CD14-positive monocyte (primary cell): ENCODE measurements around the gene ARHGAP21. TPM values are rescaled to one million over a fixed set of nuclear protein-coding genes. Genes with fewer than 3 reads are reported as not detected.
A peak's percentile ranks its signal among the peaks of the same experiment; 100 is the strongest.
"Not testable (repeated sequence)": the region's sequence is repeated elsewhere in the genome, so short reads cannot be mapped to it uniquely, and the experiment has no call there.

ENCODE experiments used
- DNase-seq, 3 donors: peaks; one replicate each; pipeline ENCODE4 v3.0.0-alpha.2; 2011 to 2022
- H2AFZ ChIP-seq: 2 replicates; pipeline ENCODE4 v1.6.0; 2012; ENCODE audit warnings: mild to moderate bottlenecking, low read depth, low read length, inconsistent platforms; ENCODE audit not compliant: insufficient read depth, poor library complexity, severe bottlenecking
- H3K27ac ChIP-seq, 2 donors: 1 replicate in 1 of 2; 2 replicates in 1 of 2; pipeline ENCODE4 v1.5.1; 2012 to 2013; ENCODE audit warnings: low read length in 2 of 2, control low read depth in 1 of 2, inconsistent platforms in 1 of 2, low read depth in 1 of 2, mild to moderate bottlenecking in 1 of 2
- H3K27me3 ChIP-seq, 2 donors: one replicate each; pipeline versions ENCODE4 v1.6.0 to v1.6.1; 2011 to 2013; ENCODE audit warnings: low read length in 2 of 2; ENCODE audit not compliant: control insufficient read depth in 2 of 2, insufficient read depth in 2 of 2
- H3K36me3 ChIP-seq, 2 donors: replicated peaks in 1 of 2; 1 replicate in 1 of 2; 2 replicates in 1 of 2; pipeline versions ENCODE4 v1.5.1 to v1.6.1; 2012 to 2013; ENCODE audit warnings: low read length in 2 of 2, control low read depth in 1 of 2, inconsistent platforms in 1 of 2, mild to moderate bottlenecking in 1 of 2; ENCODE audit not compliant: insufficient read depth in 2 of 2, control insufficient read depth in 1 of 2
- H3K4me1 ChIP-seq, 2 donors: 1 replicate in 1 of 2; 2 replicates in 1 of 2; pipeline versions ENCODE4 v1.5.1 to v1.6.1; 2012 to 2013; ENCODE audit warnings: low read length in 2 of 2, control low read depth in 1 of 2, inconsistent platforms in 1 of 2, mild to moderate bottlenecking in 1 of 2, moderate library complexity in 1 of 2; ENCODE audit not compliant: insufficient read depth in 2 of 2, control insufficient read depth in 1 of 2
- H3K4me2 ChIP-seq: replicated peaks from 2 replicates; pipeline ENCODE3; 2012; ENCODE audit warnings: low read length, moderate library complexity, mild to moderate bottlenecking; ENCODE audit not compliant: poor library complexity, severe bottlenecking; ENCODE audit errors: extremely low read depth
- H3K4me3 ChIP-seq, 3 experiments: fragments of 200-600 bp in 1 of 3; sonication (generic) in 1 of 3; replicated peaks in 1 of 3; 1 replicate in 2 of 3; 2 replicates in 1 of 3; pipeline ENCODE4 v1.5.1; 2011 to 2013; ENCODE audit warnings: low read length in 3 of 3, mild to moderate bottlenecking in 3 of 3, control low read depth in 2 of 3, low read depth in 2 of 3, inconsistent platforms in 1 of 3, moderate library complexity in 1 of 3
- H3K79me2 ChIP-seq: 2 replicates; pipeline ENCODE4 v1.6.0; 2012; ENCODE audit warnings: mild to moderate bottlenecking, control low read depth, inconsistent platforms, low read length, moderate library complexity; ENCODE audit not compliant: insufficient read depth
- H3K9ac ChIP-seq: 2 replicates; pipeline ENCODE4 v1.6.0; 2017; ENCODE audit warnings: low read length, mild to moderate bottlenecking; ENCODE audit not compliant: insufficient read depth, poor library complexity, severe bottlenecking
- H3K9me3 ChIP-seq, 2 donors: replicated peaks in 1 of 2; 1 replicate in 1 of 2; 2 replicates in 1 of 2; pipeline versions ENCODE4 v1.5.1 to v1.6.1; 2012 to 2013; ENCODE audit warnings: low read length in 2 of 2, control low read depth in 1 of 2; ENCODE audit not compliant: control insufficient read depth in 1 of 2, insufficient read depth in 1 of 2
- H4K20me1 ChIP-seq: 2 replicates; pipeline ENCODE4 v1.6.0; 2012; ENCODE audit warnings: mild to moderate bottlenecking, low read length, control low read depth, moderate library complexity; ENCODE audit not compliant: insufficient read depth
- H3K27ac Mint-ChIP-seq, 7 donors: one replicate each; pipeline ENCODE4 v1.8.0; 2020; ENCODE audit warnings: mild to moderate bottlenecking in 7 of 7, mixed read lengths in 7 of 7, moderate library complexity in 6 of 7, inconsistent platforms in 2 of 7
- H3K27me3 Mint-ChIP-seq, 3 donors: one replicate each; pipeline ENCODE4 v1.8.0; 2021 to 2022; ENCODE audit warnings: low read depth in 3 of 3, mild to moderate bottlenecking in 3 of 3, mixed read lengths in 3 of 3, moderate library complexity in 3 of 3, inconsistent platforms in 1 of 3
- H3K36me3 Mint-ChIP-seq, 2 donors: one replicate each; pipeline ENCODE4 v1.8.0; 2020; ENCODE audit warnings: mixed read lengths in 2 of 2, inconsistent platforms in 1 of 2, mild to moderate bottlenecking in 1 of 2
- H3K4me1 Mint-ChIP-seq: one replicate; pipeline ENCODE4 v1.8.0; 2020; ENCODE audit warnings: mild to moderate bottlenecking, mixed read lengths
- H3K4me3 Mint-ChIP-seq, 2 donors: one replicate each; pipeline ENCODE4 v1.8.0; 2020; ENCODE audit warnings: mild to moderate bottlenecking in 2 of 2, mixed read lengths in 2 of 2, moderate library complexity in 1 of 2
- H3K9me3 Mint-ChIP-seq, 7 donors: one replicate each; pipeline ENCODE4 v1.8.0; 2020 to 2022; ENCODE audit warnings: mixed read lengths in 7 of 7, mild to moderate bottlenecking in 6 of 7, moderate library complexity in 6 of 7, inconsistent platforms in 2 of 7
- WGBS: methylation state at CpG from one replicate; pipeline ENCODE4 v1.1.5; 2013; ENCODE audit warnings: missing lambda C conversion rate; ENCODE audit not compliant: insufficient coverage; 5-methylcytosine and 5-hydroxymethylcytosine counted together
- intact Hi-C, 2 donors: fragments of 100-400 bp; cut with micrococcal nuclease; formaldehyde crosslinking; loops; one replicate each; pipeline versions ENCODE4 v1.15.0 to v1.15.1; 2023
- polyA minus RNA-seq: library from RNA; depleted of rRNA, polyadenylated mRNA; stranded (reverse); fragments of >200 nt; gene quantifications from 2 replicates; pipeline ENCODE4 v1.2.3, GENCODE V29; 2012
- polyA plus RNA-seq, 3 donors: library from polyadenylated mRNA; depleted of rRNA in 1 of 3; unstranded in 2 of 3; stranded (reverse) in 1 of 3; fragments of 300-500 nt in 2 of 3; fragments of >200 nt in 1 of 3; fragmentation: Illumina TruSeq in 2 of 3; gene quantifications; 1 replicate in 2 of 3; 2 replicates in 1 of 3; pipeline ENCODE4 v1.2.3, GENCODE V29; 2012 to 2021
- total RNA-seq, 12 experiments: library from RNA in 1 of 12; stranded (reverse) in 1 of 12; fragments of 120-200 nt in 1 of 12; gene quantifications; one replicate each; pipeline ENCODE4 v1.2.4 and lab custom pipeline; 2013 to 2026; ENCODE audit warnings: mixed read lengths in 6 of 12, inconsistent platforms in 1 of 12
- TF ChIP-seq, protein P1 (sequence below): fragments of 200-600 bp; IDR thresholded peaks from one replicate; pipeline ENCODE4 v1.8.0; 2022; ENCODE audit warnings: antibody characterized with exemption, mild to moderate bottlenecking

The ARHGAP21 gene
- 46.1 TPM for total RNA-seq (2013)
- polyA plus RNA-seq (10 to 100 TPM in 1 of 3 donors, 1 to 10 TPM in 2; 2.1 to 20.0 (median 3.4) TPM), polyA minus RNA-seq (16.8 and 19.9 TPM in 2 replicates), total RNA-seq (lab: John Stamatoyannopoulos, UW) (63.4 to 135 (median 100) reads per million in 11 experiments)

DNA sequence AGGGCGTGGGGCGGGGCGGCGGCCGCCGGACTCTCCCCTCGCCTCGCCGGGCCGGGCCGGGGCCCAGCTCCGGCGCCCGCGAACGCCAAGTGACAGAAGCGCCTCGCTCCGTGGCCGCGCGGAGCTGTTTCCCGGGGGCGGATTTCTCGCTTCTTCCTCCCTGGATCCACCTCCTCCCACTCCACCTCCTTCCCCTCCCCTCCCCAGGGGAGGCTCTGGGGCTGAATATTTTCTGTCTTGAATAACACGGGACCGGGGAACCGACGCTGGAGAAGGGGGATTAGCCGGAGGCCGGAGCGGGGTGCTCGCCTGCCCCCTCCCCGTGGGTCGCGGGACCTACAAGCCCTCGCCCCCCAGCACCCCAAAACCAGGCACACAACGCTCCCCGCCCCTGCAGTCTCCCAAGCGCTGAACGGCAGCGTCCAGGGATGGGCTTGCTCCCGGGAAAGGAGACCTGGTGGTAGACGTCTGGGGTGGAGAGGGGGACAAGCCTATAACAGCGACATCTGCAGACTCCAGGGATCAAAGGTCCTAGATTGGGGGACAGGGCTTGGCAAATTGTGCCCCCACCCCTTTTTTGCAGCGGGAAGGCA is at the start of gene ARHGAP21:
TSS of gene ARHGAP21 (minus strand) at position 100 of the 593 bp plus-strand sequence. CDS start 1,988 bp downstream, outside the sequence.
- Mint-ChIP-seq H3K9me3 (no peaks in the 10 kb centered on the region), H3K4me3 (peak within 1 kb of the TSS; percentile 96 to 97), H3K27ac (peak within 1 kb of the TSS; percentile 92 to 99 (median 98)), H3K36me3 (peaks cover 10 to 15% of the 10 kb centered on the region in 2 donors), H3K27me3 (peaks cover 5 to 10% (median 8%) of the 10 kb centered on the region in 3 donors), H3K4me1 (peaks cover 31% of the 10 kb centered on the region)
- under 1% methylated on average over 24 of the region's 46 CpGs for WGBS
- no peaks in the 10 kb centered on the region for H3K9me3 ChIP-seq
- peak within 1 kb of the TSS; percentile 89 for H3K9ac ChIP-seq
- H3K4me3 ChIP-seq = peak within 1 kb of the TSS; percentile 76 to 93 (median 82)
- H4K20me1 ChIP-seq = peaks cover 30% of the 10 kb centered on the region
- H3K4me2 ChIP-seq = peak within 1 kb of the TSS; percentile 100
- TF ChIP-seq, protein P1, sequence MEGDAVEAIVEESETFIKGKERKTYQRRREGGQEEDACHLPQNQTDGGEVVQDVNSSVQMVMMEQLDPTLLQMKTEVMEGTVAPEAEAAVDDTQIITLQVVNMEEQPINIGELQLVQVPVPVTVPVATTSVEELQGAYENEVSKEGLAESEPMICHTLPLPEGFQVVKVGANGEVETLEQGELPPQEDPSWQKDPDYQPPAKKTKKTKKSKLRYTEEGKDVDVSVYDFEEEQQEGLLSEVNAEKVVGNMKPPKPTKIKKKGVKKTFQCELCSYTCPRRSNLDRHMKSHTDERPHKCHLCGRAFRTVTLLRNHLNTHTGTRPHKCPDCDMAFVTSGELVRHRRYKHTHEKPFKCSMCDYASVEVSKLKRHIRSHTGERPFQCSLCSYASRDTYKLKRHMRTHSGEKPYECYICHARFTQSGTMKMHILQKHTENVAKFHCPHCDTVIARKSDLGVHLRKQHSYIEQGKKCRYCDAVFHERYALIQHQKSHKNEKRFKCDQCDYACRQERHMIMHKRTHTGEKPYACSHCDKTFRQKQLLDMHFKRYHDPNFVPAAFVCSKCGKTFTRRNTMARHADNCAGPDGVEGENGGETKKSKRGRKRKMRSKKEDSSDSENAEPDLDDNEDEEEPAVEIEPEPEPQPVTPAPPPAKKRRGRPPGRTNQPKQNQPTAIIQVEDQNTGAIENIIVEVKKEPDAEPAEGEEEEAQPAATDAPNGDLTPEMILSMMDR = no peak
- H3K27ac ChIP-seq = peak within 1 kb of the TSS; percentile 93 to 96
- peak within 1 kb of the TSS; percentile 89 for H2AFZ ChIP-seq
- peak; percentile 25 to 40 (median 26) for DNase-seq
- H3K27me3 ChIP-seq = peaks cover 0 to 10% of the 10 kb centered on the region in 2 donors
- intact Hi-C loops = loop anchor here (5.0 to 10.0 kb wide), 2 partner anchors 291 to 293 kb away; partner anchors contain the start of genes ENKUR (in 2 of the 2) and THNSL1 (in 2 of the 2)
- no peaks in the 10 kb centered on the region for H3K36me3 ChIP-seq
- H3K4me1 ChIP-seq = peaks cover 29 to 44% of the 10 kb centered on the region in 2 donors
- H3K79me2 ChIP-seq = peaks cover 29% of the 10 kb centered on the region

DNA sequence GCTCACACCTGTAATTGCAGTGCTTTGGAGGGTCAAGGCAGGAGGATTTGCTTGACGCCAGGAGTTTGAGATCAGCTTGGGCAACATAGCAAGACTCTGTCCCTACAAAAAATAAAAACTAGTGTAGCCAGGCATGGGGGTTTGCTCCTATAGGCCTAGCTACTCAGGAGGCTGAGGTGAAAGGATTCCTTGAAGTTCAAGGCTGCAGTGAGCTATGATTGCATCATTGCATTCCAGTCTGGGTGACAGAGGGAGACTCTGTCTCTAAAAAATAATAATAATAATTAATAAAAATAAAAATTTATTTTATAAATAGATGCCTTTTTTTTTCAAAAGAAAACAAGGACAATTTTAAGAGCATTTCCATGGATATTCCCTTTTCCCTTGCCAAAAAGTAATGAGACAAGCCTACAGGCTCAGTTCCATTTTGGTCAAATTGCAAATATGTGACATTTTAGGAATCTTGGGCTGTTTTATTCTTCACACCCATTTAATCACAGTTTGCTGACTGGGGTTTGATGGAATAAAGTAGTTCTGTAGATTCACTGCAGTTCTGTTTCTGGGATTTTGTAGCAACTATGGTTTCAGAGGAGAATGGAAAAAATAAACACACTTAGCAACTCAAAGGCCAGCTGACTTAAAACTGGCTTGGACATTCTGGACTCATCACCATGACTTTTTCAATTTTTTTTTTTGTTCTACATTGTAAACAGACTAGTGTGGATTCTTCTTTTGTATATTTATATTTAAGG is 48.4 kb upstream of the ARHGAP21 start:
- Histone ChIP-seq H3K9me3 (no peaks in the 10 kb centered on the region), H3K4me1 (no peaks in the 10 kb centered on the region), H3K9ac (no peak overlapping the region), H3K27me3 (no peaks in the 10 kb centered on the region), H3K4me2 (no peak overlapping the region), H3K36me3 (no peaks in the 10 kb centered on the region), H3K4me3 (no peak overlapping the region), H2AFZ (no peak overlapping the region), H3K79me2 (no peaks in the 10 kb centered on the region), H3K27ac (no peak overlapping the region), H4K20me1 (no peaks in the 10 kb centered on the region)
- Mint-ChIP-seq H3K4me3 (no peak overlapping the region), H3K9me3 (peaks cover 0 to 10% (median 3%) of the 10 kb centered on the region in 7 donors), H3K27me3 (peaks cover 0 to 6% (median 5%) of the 10 kb centered on the region in 3 donors), H3K4me1 (no peaks in the 10 kb centered on the region), H3K27ac (no peak overlapping the region), H3K36me3 (no peaks in the 10 kb centered on the region)
- TF ChIP-seq, protein P1 = no peak
- WGBS = 100% methylated on average over 1 of the region's 1 CpG
- no peak for DNase-seq
- intact Hi-C loops = no loop called here

DNA sequence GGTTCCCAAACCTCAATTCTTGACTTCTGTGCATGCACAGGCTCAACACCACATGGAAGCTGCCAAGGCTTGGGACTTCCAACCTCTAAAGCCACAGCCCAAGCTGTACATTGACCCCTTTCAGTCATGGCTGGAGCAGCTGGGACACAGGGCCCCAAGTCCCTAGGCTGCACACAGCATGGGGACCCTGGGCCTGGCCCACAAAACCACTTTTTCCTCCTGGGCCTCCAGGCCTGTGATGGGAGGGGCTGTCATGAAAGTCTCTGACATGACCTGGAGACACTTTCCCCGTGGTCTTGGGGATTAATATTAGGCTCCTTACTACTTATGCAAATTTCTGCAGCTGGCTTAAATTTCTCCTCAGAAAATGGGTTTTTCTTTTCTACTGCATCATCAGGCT is 41.3 kb upstream of the ARHGAP21 start:
- H3K27me3 Mint-ChIP-seq = not testable (repeated sequence)

More for the DNA sequence above, 41.3 kb upstream of the ARHGAP21 start:
- H3K36me3 ChIP-seq, H3K4me3 Mint-ChIP-seq, H2AFZ ChIP-seq, H3K4me3 ChIP-seq, H3K79me2 ChIP-seq, H3K27me3 ChIP-seq, H3K36me3 Mint-ChIP-seq, H3K9me3 ChIP-seq, H3K4me2 ChIP-seq, H4K20me1 ChIP-seq, intact Hi-C loops, H3K4me1 ChIP-seq, H3K27ac Mint-ChIP-seq, DNase-seq, H3K4me1 Mint-ChIP-seq, H3K27ac ChIP-seq, H3K9ac ChIP-seq: not testable (repeated sequence)
- peaks cover 12 to 31% (median 22%) of the 10 kb centered on the region in 7 donors for H3K9me3 Mint-ChIP-seq
- no CpG with 5 or more reads among the region's 1 CpG for WGBS
